Endothelial cell of umbilical vein (primary cell): ENCODE results near the gene RPS19BP1.

Experiments
- CTCF ChIP-seq, 2 donors: IDR thresholded peaks; 1 replicate in 1 of 2; 2 replicates in 1 of 2; pipeline ENCODE4 v1.5.1; 2011; ENCODE audit warnings: low read length in 2 of 2, mild to moderate bottlenecking in 2 of 2, moderate library complexity in 2 of 2, control low read depth in 1 of 2, inconsistent platforms in 1 of 2, low read depth in 1 of 2; ENCODE audit not compliant: insufficient read depth in 1 of 2; ENCODE audit errors: extremely low read depth in 1 of 2
- EZH2 ChIP-seq: IDR thresholded peaks from 2 replicates; pipeline ENCODE4 v1.6.1; 2012; ENCODE audit warnings: borderline replicate concordance, low read depth, mild to moderate bottlenecking, moderate library complexity, low read length, inconsistent platforms; ENCODE audit not compliant: severe bottlenecking
- POLR2A ChIP-seq: IDR thresholded peaks from 2 replicates; pipeline ENCODE4 v1.6.1; 2012; ENCODE audit warnings: low read depth, mild to moderate bottlenecking, control low read depth, low read length

DNA sequence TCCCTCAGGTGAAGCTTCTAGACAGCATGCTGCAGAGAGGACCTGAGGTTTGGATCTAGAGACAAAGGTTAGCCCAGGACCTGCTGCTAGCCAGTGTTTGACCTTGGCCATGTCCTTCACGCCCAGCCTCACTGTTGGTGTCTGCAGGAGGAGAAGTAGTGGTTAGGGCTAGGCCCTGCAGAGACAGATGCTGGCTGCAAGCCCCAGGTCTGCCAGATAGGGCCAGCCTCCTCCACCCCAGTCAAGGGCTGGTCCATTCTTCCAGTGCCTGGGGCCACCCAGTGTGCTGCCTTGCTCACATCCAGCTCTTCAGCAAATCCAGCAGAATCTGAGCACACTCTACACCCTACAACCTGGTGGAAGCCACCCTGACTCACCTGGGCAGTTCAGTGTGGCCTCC is 52.0 kb downstream of the RPS19BP1 start:
- no peak for TF ChIP-seq CTCF (IDR thresholded peaks at IDR 0.05; ENCODE audit: extremely low read depth in 1 of 2, insufficient read depth in 1 of 2, low read depth in 1 of 2, low read length in 2 of 2)
- TF ChIP-seq POLR2A, result no peak
- no peak for TF ChIP-seq EZH2
